IMR-90 (cell line): ENCODE results near the gene NEUROD4. TPM values are rescaled to one million over a fixed set of nuclear protein-coding genes. Genes with fewer than 3 reads are reported as not detected.

Experiments
- ATAC-seq: fragments of 200-7000 bp; cut with Tn5 transposase; 2 replicates; pipeline ENCODE4 v1.9.1; 2020; ENCODE audit warnings: low read depth, mild to moderate bottlenecking, moderate library complexity
- BruUV-seq: library from RNA; stranded (reverse); fragments of 400-500 nt; replicated peaks from 2 replicates; lab custom pipeline; 2021; lab: Mats Ljungman, UMichigan
- CTCF ChIA-PET: fragments of 300-600 bp; formaldehyde crosslinking; extraction: SDS; loops from one replicate; lab custom pipeline; 2021; ENCODE audit warnings: antibody characterized with exemption; lab: Yijun Ruan, JAX
- POLR2A ChIA-PET: fragments of 300-600 bp; sonication (Branson Sonifier 250); formaldehyde crosslinking; loops from one replicate; lab custom pipeline; 2022; ENCODE audit warnings: antibody characterized with exemption; ENCODE audit not compliant: unreplicated experiment; lab: Charles Lee
- DNase-seq: peaks from one replicate; pipeline ENCODE4 v3.0.0; 2013
- H2AFZ ChIP-seq: replicated peaks from 2 replicates; pipeline ENCODE3; 2013; ENCODE audit warnings: low read length, mild to moderate bottlenecking; ENCODE audit not compliant: poor library complexity
- H2AK5ac ChIP-seq: 2 replicates; pipeline ENCODE4 v1.6.1; 2013; ENCODE audit warnings: low read depth, low read length, inconsistent platforms
- H2AK9ac ChIP-seq: replicated peaks from 2 replicates; pipeline ENCODE3; 2013; ENCODE audit warnings: mild to moderate bottlenecking, low read depth, low read length, moderate library complexity; ENCODE audit not compliant: poor library complexity
- H2BK120ac ChIP-seq: 2 replicates; pipeline ENCODE4 v1.6.1; 2013; ENCODE audit warnings: low read depth, low read length, inconsistent platforms
- H2BK15ac ChIP-seq: 3 replicates; pipeline ENCODE4 v1.6.1; 2013; ENCODE audit warnings: low read depth, low read length, inconsistent platforms
- H2BK20ac ChIP-seq: 2 replicates; pipeline ENCODE4 v1.6.1; 2013; ENCODE audit warnings: low read depth, mild to moderate bottlenecking, inconsistent platforms, low read length, moderate library complexity
- H2BK5ac ChIP-seq: 2 replicates; pipeline ENCODE4 v1.6.1; 2013; ENCODE audit warnings: mild to moderate bottlenecking, low read depth, low read length, inconsistent platforms; ENCODE audit not compliant: poor library complexity, severe bottlenecking
- H3K14ac ChIP-seq: replicated peaks from 2 replicates; pipeline ENCODE4 v1.6.1; 2013; ENCODE audit warnings: low read depth, low read length, inconsistent platforms
- H3K18ac ChIP-seq: 2 replicates; pipeline ENCODE4 v1.6.1; 2013; ENCODE audit warnings: low read depth, low read length, control low read depth
- H3K23ac ChIP-seq: 2 replicates; pipeline ENCODE4 v1.6.1; 2013; ENCODE audit warnings: low read depth, low read length, inconsistent platforms
- H3K27ac ChIP-seq: 2 replicates; pipeline ENCODE4 v1.5.1; 2013; ENCODE audit warnings: mild to moderate bottlenecking, control low read depth, low read length; ENCODE audit not compliant: insufficient read depth
- H3K27me3 ChIP-seq: 2 replicates; pipeline ENCODE4 v1.6.1; 2013; ENCODE audit warnings: low read length; ENCODE audit not compliant: control insufficient read depth, insufficient read depth
- H3K36me3 ChIP-seq: 2 replicates; pipeline ENCODE4 v1.6.1; 2013; ENCODE audit warnings: low read length, mixed read lengths; ENCODE audit not compliant: control insufficient read depth, insufficient read depth
- H3K4ac ChIP-seq: 2 replicates; pipeline ENCODE4 v1.6.1; 2013; ENCODE audit warnings: low read depth, low read length, inconsistent platforms
- H3K4me1 ChIP-seq: 2 replicates; pipeline ENCODE4 v1.6.1; 2013; ENCODE audit warnings: low read length, mixed read lengths; ENCODE audit not compliant: control insufficient read depth, insufficient read depth
- H3K4me2 ChIP-seq: 2 replicates; pipeline ENCODE4 v1.6.1; 2013; ENCODE audit warnings: low read depth, mild to moderate bottlenecking, control low read depth, low read length, moderate library complexity
- H3K4me3 ChIP-seq: 2 replicates; pipeline ENCODE4 v1.5.1; 2013; ENCODE audit warnings: low read depth, mild to moderate bottlenecking, control low read depth, low read length, moderate library complexity; ENCODE audit not compliant: insufficient read depth
- H3K56ac ChIP-seq: 2 replicates; pipeline ENCODE4 v1.6.1; 2013; ENCODE audit warnings: low read length, inconsistent platforms; ENCODE audit not compliant: insufficient read depth; ENCODE audit errors: extremely low read depth
- H3K79me1 ChIP-seq, 2 experiments: 2 replicates each; pipeline ENCODE4 v1.6.1; 2013; ENCODE audit warnings: low read length in 2 of 2, inconsistent platforms in 1 of 2, low read depth in 1 of 2
- H3K9ac ChIP-seq: 2 replicates; pipeline ENCODE4 v1.6.1; 2013; ENCODE audit warnings: low read depth, low read length, control low read depth
- H3K9me1 ChIP-seq: 2 replicates; pipeline ENCODE4 v1.6.1; 2013; ENCODE audit warnings: low read length, inconsistent platforms; ENCODE audit not compliant: insufficient read depth
- H3K9me3 ChIP-seq: 2 replicates; pipeline ENCODE4 v1.6.1; 2013; ENCODE audit warnings: low read length; ENCODE audit not compliant: control insufficient read depth, insufficient read depth
- H4K20me1 ChIP-seq: 2 replicates; pipeline ENCODE4 v1.6.1; 2013; ENCODE audit warnings: low read length, inconsistent platforms; ENCODE audit not compliant: insufficient read depth
- H4K5ac ChIP-seq: 2 replicates; pipeline ENCODE4 v1.6.1; 2013; ENCODE audit warnings: mild to moderate bottlenecking, low read depth, low read length, control low read depth
- H4K8ac ChIP-seq, 2 experiments: 2 replicates each; pipeline ENCODE4 v1.6.1; 2013; ENCODE audit warnings: low read depth in 2 of 2, low read length in 2 of 2, control low read depth in 1 of 2, inconsistent platforms in 1 of 2
- H4K91ac ChIP-seq: 2 replicates; pipeline ENCODE4 v1.6.1; 2013; ENCODE audit warnings: low read depth, low read length, inconsistent platforms; ENCODE audit not compliant: insufficient read depth
- BHLHE40 ChIP-seq: fragments of 150-350 bp; IDR thresholded peaks from 2 replicates; pipeline ENCODE4 v1.6.1; 2016; ENCODE audit warnings: mild to moderate bottlenecking, low read depth, low read length
- CEBPB ChIP-seq: IDR thresholded peaks from 2 replicates; pipeline ENCODE4 v1.6.1; 2012; ENCODE audit warnings: low read depth, low read length, improper control_type of control experiment
- CHD1 ChIP-seq: IDR thresholded peaks from 2 replicates; pipeline ENCODE4 v1.6.1; 2012; ENCODE audit warnings: low read depth, low read length, improper control_type of control experiment
- CTCF ChIP-seq: conservative IDR thresholded peaks from 2 replicates; pipeline ENCODE4 v1.5.1; 2012; ENCODE audit warnings: mild to moderate bottlenecking, low read depth, low read length, improper control_type of control experiment
- ELK1 ChIP-seq: fragments of 150-350 bp; IDR thresholded peaks from 2 replicates; pipeline ENCODE4 v1.6.1; 2016; ENCODE audit warnings: low read depth, mild to moderate bottlenecking, low read length, moderate library complexity, borderline replicate concordance
- FOS ChIP-seq: fragments of 150-350 bp; IDR thresholded peaks from 2 replicates; pipeline ENCODE4 v1.6.1; 2016; ENCODE audit warnings: low read depth, low read length
- MAFK ChIP-seq: IDR thresholded peaks from 2 replicates; pipeline ENCODE4 v1.6.1; 2012; ENCODE audit warnings: low read depth, low read length, improper control_type of control experiment
- MAZ ChIP-seq: IDR thresholded peaks from 2 replicates; pipeline ENCODE4 v1.6.1; 2012; ENCODE audit warnings: low read depth, mild to moderate bottlenecking, low read length, improper control_type of control experiment, moderate library complexity, borderline replicate concordance
- MXI1 ChIP-seq: IDR thresholded peaks from 2 replicates; pipeline ENCODE4 v1.6.1; 2012; ENCODE audit warnings: low read depth, mild to moderate bottlenecking, low read length, moderate library complexity, borderline replicate concordance
- NFE2L2 ChIP-seq: fragments of 150-350 bp; IDR thresholded peaks from 2 replicates; pipeline ENCODE4 v1.6.1; 2016; ENCODE audit warnings: low read depth, mild to moderate bottlenecking, low read length
- POLR2A ChIP-seq: IDR thresholded peaks from 2 replicates; pipeline ENCODE4 v1.6.1; 2012; ENCODE audit warnings: mild to moderate bottlenecking, low read depth, low read length
- RAD21 ChIP-seq: IDR thresholded peaks from 2 replicates; pipeline ENCODE4 v1.6.1; 2012; ENCODE audit warnings: low read length, improper control_type of control experiment
- RCOR1 ChIP-seq: IDR thresholded peaks from 2 replicates; pipeline ENCODE4 v1.6.1; 2012; ENCODE audit warnings: mild to moderate bottlenecking, low read length, improper control_type of control experiment; ENCODE audit not compliant: insufficient replicate concordance
- RFX5 ChIP-seq: IDR thresholded peaks from 2 replicates; pipeline ENCODE4 v1.8.0; 2012; ENCODE audit warnings: low read depth, mild to moderate bottlenecking, low read length, moderate library complexity
- SMC3 ChIP-seq: fragments of 150-350 bp; IDR thresholded peaks from 2 replicates; pipeline ENCODE4 v1.6.1; 2016; ENCODE audit warnings: low read depth, mild to moderate bottlenecking, antibody characterized with exemption, low read length, moderate library complexity
- USF2 ChIP-seq: fragments of 150-350 bp; IDR thresholded peaks from 2 replicates; pipeline ENCODE4 v1.6.1; 2017; ENCODE audit warnings: mild to moderate bottlenecking, antibody characterized with exemption, low read length, low read depth
- WGBS, 2 experiments: methylation state at CpG; one replicate each; pipeline versions ENCODE4 v1.1.5 to v1.1.7; 2013; ENCODE audit warnings: missing lambda C conversion rate in 2 of 2; ENCODE audit not compliant: insufficient read length in 1 of 2; ENCODE audit errors: extremely low coverage in 2 of 2; 5-methylcytosine and 5-hydroxymethylcytosine counted together
- dilution Hi-C: fragments of 300-500 bp; cut with HindIII; formaldehyde crosslinking; loops from one replicate; pipeline ENCODE4 v1.14.3; 2018; ENCODE audit warnings: low sequenced_read_pairs; ENCODE audit not compliant: unreplicated experiment
- in situ Hi-C: fragments of 300-500 bp; cut with MboI; formaldehyde crosslinking; loops from 3 replicates; pipeline ENCODE4 v1.14.3; 2019; ENCODE audit warnings: low sequenced_read_pairs, inconsistent platforms, mixed read lengths
- intact Hi-C: fragments of 100-400 bp; cut with micrococcal nuclease; formaldehyde crosslinking; loops from 2 replicates; pipeline ENCODE4 v1.10.0; 2022
- polyA plus RNA-seq, 3 experiments: library from polyadenylated mRNA; depleted of rRNA; stranded (reverse); fragments of >200 nt; gene quantifications; 2 replicates each; pipeline ENCODE4 v1.2.3, GENCODE V29; 2012; ENCODE audit warnings: low replicate concordance in 1 of 3
- total RNA-seq: library from RNA; depleted of rRNA; stranded (reverse); fragments of >200 nt; gene quantifications from 2 replicates; pipeline ENCODE4 v1.2.3, GENCODE V29; 2012

The NEUROD4 gene
- total and polyA plus RNA-seq, 2 of the 4 experiments (the other 2 are of a cell fraction) = not detected

GRCh38 chr12:54996205-54996604 is 23.6 kb upstream of the NEUROD4 start:
- CTCF ChIA-PET = interaction anchor here (1.2 to 1.4 kb wide), 2 partner anchors 11 to 72 kb away, joined by 4 read pairs; partner anchors contain the start of gene TESPA1
- Histone ChIP-seq H3K18ac (no peak overlapping the region), H3K9me1 (no peaks in the 10 kb centered on the region), H3K79me1 (no peaks in the 10 kb centered on the region), H3K27ac (no peak overlapping the region), H3K56ac (no peak overlapping the region), H4K91ac (no peak overlapping the region), H2AK9ac (no peak overlapping the region), H3K36me3 (no peaks in the 10 kb centered on the region), H3K14ac (no peak overlapping the region), H4K20me1 (no peaks in the 10 kb centered on the region), H2AK5ac (no peak overlapping the region), H3K4me3 (no peak overlapping the region), H3K9ac (no peak overlapping the region), H2AFZ (no peak overlapping the region), H2BK5ac (no peak overlapping the region), H4K8ac (no peak overlapping the region), H2BK20ac (no peak overlapping the region), H2BK15ac (no peak overlapping the region), H3K4me2 (no peak overlapping the region), H2BK120ac (no peak overlapping the region), H3K4ac (no peak overlapping the region), H3K23ac (no peak overlapping the region), H4K5ac (no peak overlapping the region), H3K9me3 (no peaks in the 10 kb centered on the region), H3K4me1 (no peaks in the 10 kb centered on the region), H3K27me3 (no peaks in the 10 kb centered on the region)
- dilution Hi-C loops (no loop called here), intact Hi-C loops (no loop called here), in situ Hi-C loops (no loop called here)
- TF ChIP-seq CTCF (no peak), NFE2L2 (no peak), MAFK (no peak), MXI1 (no peak), RCOR1 (no peak), CEBPB (no peak), RFX5 (no peak), ELK1 (no peak), POLR2A (no peak), CHD1 (no peak), RAD21 (no peak), BHLHE40 (no peak), USF2 (no peak), SMC3 (no peak), MAZ (no peak), FOS (no peak)
- DNase-seq = no peak
- 50% methylated on average over 1 of the region's 5 CpGs; no CpG with 5 or more reads in 1 of the 2 experiments for WGBS, 2 experiments
- no peak for ATAC-seq
- BruUV-seq = no TSS peak
- POLR2A ChIA-PET = no interaction called here
